ENCODE results near the gene KRTAP4-8.
"Not testable (repeated sequence)": the region's sequence is repeated elsewhere in the genome, so short reads cannot be mapped to it uniquely, and the experiment has no call there.

DNA sequence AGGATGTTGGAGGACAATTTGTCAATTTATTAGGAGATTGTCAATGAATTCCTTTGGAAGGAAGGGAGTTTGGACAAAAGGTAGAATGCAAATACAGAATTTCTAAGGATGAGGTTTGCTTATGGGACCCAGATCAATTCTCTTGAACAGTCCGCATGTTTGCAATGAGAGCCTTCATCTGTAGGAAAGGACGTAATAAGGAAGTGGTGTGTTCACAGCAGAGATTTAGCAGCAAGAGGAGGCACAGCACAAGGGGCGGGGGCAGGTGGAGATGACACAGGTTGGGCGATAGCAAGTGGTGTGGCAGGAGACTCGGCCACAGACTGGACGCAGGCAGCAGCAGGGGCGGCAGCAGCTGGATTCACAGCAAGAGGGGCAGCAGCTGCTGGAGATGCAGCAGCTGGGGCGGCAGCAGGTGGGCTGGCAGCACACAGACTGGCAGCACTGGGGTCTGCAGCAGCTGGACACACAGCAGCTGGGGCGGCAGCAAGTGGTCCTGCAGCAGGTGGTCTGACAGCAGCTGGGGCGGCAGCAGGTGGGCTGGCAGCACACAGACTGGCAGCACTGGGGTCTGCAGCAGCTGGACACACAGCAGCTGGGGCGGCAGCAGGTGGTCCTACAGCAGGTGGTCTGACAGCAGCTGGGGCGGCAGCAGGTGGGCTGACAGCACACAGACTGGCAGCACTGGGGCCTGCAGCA, 25.5 kb upstream of the KRTAP4-8 start:
- TF ChIP-seq, protein P1, sequence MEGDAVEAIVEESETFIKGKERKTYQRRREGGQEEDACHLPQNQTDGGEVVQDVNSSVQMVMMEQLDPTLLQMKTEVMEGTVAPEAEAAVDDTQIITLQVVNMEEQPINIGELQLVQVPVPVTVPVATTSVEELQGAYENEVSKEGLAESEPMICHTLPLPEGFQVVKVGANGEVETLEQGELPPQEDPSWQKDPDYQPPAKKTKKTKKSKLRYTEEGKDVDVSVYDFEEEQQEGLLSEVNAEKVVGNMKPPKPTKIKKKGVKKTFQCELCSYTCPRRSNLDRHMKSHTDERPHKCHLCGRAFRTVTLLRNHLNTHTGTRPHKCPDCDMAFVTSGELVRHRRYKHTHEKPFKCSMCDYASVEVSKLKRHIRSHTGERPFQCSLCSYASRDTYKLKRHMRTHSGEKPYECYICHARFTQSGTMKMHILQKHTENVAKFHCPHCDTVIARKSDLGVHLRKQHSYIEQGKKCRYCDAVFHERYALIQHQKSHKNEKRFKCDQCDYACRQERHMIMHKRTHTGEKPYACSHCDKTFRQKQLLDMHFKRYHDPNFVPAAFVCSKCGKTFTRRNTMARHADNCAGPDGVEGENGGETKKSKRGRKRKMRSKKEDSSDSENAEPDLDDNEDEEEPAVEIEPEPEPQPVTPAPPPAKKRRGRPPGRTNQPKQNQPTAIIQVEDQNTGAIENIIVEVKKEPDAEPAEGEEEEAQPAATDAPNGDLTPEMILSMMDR (IDR thresholded peaks at IDR 0.05; ENCODE audit: low read depth, low read length, missing input control): not testable (repeated sequence)
- TF ChIP-seq YY1, FOXA1 (IDR thresholded peaks at IDR 0.05): not testable (repeated sequence)
- TF ChIP-seq, protein P2, sequence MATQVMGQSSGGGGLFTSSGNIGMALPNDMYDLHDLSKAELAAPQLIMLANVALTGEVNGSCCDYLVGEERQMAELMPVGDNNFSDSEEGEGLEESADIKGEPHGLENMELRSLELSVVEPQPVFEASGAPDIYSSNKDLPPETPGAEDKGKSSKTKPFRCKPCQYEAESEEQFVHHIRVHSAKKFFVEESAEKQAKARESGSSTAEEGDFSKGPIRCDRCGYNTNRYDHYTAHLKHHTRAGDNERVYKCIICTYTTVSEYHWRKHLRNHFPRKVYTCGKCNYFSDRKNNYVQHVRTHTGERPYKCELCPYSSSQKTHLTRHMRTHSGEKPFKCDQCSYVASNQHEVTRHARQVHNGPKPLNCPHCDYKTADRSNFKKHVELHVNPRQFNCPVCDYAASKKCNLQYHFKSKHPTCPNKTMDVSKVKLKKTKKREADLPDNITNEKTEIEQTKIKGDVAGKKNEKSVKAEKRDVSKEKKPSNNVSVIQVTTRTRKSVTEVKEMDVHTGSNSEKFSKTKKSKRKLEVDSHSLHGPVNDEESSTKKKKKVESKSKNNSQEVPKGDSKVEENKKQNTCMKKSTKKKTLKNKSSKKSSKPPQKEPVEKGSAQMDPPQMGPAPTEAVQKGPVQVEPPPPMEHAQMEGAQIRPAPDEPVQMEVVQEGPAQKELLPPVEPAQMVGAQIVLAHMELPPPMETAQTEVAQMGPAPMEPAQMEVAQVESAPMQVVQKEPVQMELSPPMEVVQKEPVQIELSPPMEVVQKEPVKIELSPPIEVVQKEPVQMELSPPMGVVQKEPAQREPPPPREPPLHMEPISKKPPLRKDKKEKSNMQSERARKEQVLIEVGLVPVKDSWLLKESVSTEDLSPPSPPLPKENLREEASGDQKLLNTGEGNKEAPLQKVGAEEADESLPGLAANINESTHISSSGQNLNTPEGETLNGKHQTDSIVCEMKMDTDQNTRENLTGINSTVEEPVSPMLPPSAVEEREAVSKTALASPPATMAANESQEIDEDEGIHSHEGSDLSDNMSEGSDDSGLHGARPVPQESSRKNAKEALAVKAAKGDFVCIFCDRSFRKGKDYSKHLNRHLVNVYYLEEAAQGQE (IDR thresholded peaks at IDR 0.05): not testable (repeated sequence)
- TF ChIP-seq, protein P3, sequence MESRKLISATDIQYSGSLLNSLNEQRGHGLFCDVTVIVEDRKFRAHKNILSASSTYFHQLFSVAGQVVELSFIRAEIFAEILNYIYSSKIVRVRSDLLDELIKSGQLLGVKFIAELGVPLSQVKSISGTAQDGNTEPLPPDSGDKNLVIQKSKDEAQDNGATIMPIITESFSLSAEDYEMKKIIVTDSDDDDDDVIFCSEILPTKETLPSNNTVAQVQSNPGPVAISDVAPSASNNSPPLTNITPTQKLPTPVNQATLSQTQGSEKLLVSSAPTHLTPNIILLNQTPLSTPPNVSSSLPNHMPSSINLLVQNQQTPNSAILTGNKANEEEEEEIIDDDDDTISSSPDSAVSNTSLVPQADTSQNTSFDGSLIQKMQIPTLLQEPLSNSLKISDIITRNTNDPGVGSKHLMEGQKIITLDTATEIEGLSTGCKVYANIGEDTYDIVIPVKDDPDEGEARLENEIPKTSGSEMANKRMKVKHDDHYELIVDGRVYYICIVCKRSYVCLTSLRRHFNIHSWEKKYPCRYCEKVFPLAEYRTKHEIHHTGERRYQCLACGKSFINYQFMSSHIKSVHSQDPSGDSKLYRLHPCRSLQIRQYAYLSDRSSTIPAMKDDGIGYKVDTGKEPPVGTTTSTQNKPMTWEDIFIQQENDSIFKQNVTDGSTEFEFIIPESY (IDR thresholded peaks at IDR 0.05): not testable (repeated sequence)
- TF ChIP-seq, protein P4, sequence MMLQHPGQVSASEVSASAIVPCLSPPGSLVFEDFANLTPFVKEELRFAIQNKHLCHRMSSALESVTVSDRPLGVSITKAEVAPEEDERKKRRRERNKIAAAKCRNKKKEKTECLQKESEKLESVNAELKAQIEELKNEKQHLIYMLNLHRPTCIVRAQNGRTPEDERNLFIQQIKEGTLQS (IDR thresholded peaks at IDR 0.05): not testable (repeated sequence)
- TF ChIP-seq, protein P5, sequence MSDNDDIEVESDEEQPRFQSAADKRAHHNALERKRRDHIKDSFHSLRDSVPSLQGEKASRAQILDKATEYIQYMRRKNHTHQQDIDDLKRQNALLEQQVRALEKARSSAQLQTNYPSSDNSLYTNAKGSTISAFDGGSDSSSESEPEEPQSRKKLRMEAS (IDR thresholded peaks at IDR 0.05): not testable (repeated sequence)
